ENCODE results near the gene PARP6.

GRCh38 chr15:72237029-72237852, 35.1 kb downstream of the PARP6 start:
- no peak for TF ChIP-seq CTCF (IDR thresholded peaks at IDR 0.05)
- peak; percentile 51 for TF ChIP-seq POLR2A (IDR thresholded peaks at IDR 0.05)
- TF ChIP-seq POLR2AphosphoS5 (IDR thresholded peaks at IDR 0.05) = peak; percentile 24

Data from prostate gland (tissue), 2 donors.